ENCODE measurements around the gene ZMAT3.

ZMAT3 gene

GRCh38 chr3:178986456-178986855 lies 85.2 kb downstream of the ZMAT3 start:
- H3K4me3 ChIP-seq (replicated peaks; ENCODE audit: insufficient read depth, low read length), result no peak overlapping the region
- H3K27me3 ChIP-seq (ENCODE audit: insufficient read depth, poor library complexity, severe bottlenecking), result no peaks in the 10 kb centered on the region
- H3K27ac ChIP-seq (replicated peaks), result no peak overlapping the region
- DNase-seq (ENCODE audit: low read depth in 1 of 2, low spot score in 1 of 2), result no peak
- TF ChIP-seq, protein P1, sequence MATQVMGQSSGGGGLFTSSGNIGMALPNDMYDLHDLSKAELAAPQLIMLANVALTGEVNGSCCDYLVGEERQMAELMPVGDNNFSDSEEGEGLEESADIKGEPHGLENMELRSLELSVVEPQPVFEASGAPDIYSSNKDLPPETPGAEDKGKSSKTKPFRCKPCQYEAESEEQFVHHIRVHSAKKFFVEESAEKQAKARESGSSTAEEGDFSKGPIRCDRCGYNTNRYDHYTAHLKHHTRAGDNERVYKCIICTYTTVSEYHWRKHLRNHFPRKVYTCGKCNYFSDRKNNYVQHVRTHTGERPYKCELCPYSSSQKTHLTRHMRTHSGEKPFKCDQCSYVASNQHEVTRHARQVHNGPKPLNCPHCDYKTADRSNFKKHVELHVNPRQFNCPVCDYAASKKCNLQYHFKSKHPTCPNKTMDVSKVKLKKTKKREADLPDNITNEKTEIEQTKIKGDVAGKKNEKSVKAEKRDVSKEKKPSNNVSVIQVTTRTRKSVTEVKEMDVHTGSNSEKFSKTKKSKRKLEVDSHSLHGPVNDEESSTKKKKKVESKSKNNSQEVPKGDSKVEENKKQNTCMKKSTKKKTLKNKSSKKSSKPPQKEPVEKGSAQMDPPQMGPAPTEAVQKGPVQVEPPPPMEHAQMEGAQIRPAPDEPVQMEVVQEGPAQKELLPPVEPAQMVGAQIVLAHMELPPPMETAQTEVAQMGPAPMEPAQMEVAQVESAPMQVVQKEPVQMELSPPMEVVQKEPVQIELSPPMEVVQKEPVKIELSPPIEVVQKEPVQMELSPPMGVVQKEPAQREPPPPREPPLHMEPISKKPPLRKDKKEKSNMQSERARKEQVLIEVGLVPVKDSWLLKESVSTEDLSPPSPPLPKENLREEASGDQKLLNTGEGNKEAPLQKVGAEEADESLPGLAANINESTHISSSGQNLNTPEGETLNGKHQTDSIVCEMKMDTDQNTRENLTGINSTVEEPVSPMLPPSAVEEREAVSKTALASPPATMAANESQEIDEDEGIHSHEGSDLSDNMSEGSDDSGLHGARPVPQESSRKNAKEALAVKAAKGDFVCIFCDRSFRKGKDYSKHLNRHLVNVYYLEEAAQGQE (IDR thresholded peaks at IDR 0.05; ENCODE audit: insufficient replicate concordance, low read depth), result no peak
- TF ChIP-seq CTCF (IDR thresholded peaks at IDR 0.05; ENCODE audit: insufficient read depth, low read length) (no peak), POLR2AphosphoS5 (IDR thresholded peaks at IDR 0.05; ENCODE audit: low read depth) (no peak), GABPA (IDR thresholded peaks at IDR 0.05; ENCODE audit: low read depth) (no peak), SPI1 (IDR thresholded peaks at IDR 0.05; ENCODE audit: borderline replicate concordance, low read depth) (no peak)

DNA sequence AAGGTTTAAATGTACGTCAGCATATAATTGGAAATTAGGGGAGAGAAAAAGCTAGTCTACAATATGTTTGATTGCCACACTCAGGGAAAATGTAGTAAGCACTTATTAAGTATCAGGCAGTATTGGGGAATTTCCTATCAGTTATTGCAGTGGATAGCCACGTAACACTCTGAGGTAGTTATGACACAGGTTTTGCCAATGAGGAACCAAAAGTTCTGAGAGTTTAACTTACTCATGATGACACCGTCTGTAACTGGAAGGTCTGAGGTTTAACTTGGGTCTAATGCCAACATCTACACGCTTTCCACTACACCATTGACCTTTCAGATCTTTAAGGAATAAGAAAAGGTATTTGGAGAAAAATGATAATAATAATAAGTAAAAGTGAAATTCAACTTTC lies 89.5 kb downstream of the ZMAT3 start:
- H3K4me3 ChIP-seq (replicated peaks; ENCODE audit: insufficient read depth, low read length), result no peak overlapping the region
- H3K27ac ChIP-seq (replicated peaks), result no peak overlapping the region
- H3K27me3 ChIP-seq (ENCODE audit: insufficient read depth, poor library complexity, severe bottlenecking), result no peaks in the 10 kb centered on the region
- DNase-seq (ENCODE audit: low read depth in 1 of 2, low spot score in 1 of 2), result peak in 1 of 2 experiments; percentile 44
- TF ChIP-seq CTCF (IDR thresholded peaks at IDR 0.05; ENCODE audit: insufficient read depth, low read length) (no peak), POLR2AphosphoS5 (IDR thresholded peaks at IDR 0.05; ENCODE audit: low read depth) (no peak), GABPA (IDR thresholded peaks at IDR 0.05; ENCODE audit: low read depth) (no peak), SPI1 (IDR thresholded peaks at IDR 0.05; ENCODE audit: borderline replicate concordance, low read depth) (no peak)
- TF ChIP-seq, protein P1 (IDR thresholded peaks at IDR 0.05; ENCODE audit: insufficient replicate concordance, low read depth), result no peak

DNA sequence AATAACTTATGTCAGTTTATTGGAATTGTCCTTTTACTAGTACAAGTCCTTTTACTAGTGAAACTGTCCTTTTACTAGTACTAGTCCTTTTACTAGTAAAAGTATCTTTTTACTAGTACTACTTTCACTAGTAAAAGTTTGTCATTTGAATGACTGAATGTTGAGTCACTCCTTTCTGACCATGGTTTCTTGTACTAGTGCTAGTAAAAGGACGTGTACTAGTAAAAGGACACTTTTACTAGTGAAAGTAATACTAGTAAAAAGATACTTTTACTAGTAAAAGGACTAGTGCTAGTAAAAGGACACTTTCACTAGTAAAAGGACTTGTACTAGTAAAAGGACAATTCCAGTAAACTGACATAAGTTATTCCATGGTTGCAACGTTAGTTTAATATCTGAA lies 96.3 kb downstream of the ZMAT3 start:
- Histone ChIP-seq H3K27me3 (ENCODE audit: insufficient read depth, poor library complexity, severe bottlenecking) (no peaks in the 10 kb centered on the region), H3K27ac (replicated peaks) (no peak overlapping the region), H3K4me3 (replicated peaks; ENCODE audit: insufficient read depth, low read length) (no peak overlapping the region)
- no peak for DNase-seq (ENCODE audit: low read depth in 1 of 2, low spot score in 1 of 2)
- no peak for TF ChIP-seq SPI1 (IDR thresholded peaks at IDR 0.05; ENCODE audit: borderline replicate concordance, low read depth)
- TF ChIP-seq GABPA (IDR thresholded peaks at IDR 0.05; ENCODE audit: low read depth), result no peak
- TF ChIP-seq CTCF (IDR thresholded peaks at IDR 0.05; ENCODE audit: insufficient read depth, low read length), result no peak
- TF ChIP-seq POLR2AphosphoS5 (IDR thresholded peaks at IDR 0.05; ENCODE audit: low read depth), result no peak
- TF ChIP-seq, protein P1 (IDR thresholded peaks at IDR 0.05; ENCODE audit: insufficient replicate concordance, low read depth), result no peak
